LoVo (cell line): ENCODE results near the gene COL1A2.

ENCODE experiments used
- DNase-seq: peaks from one replicate; pipeline ENCODE4 v3.0.0-alpha.2; 2016; ENCODE audit warnings: low spot score

The COL1A2 gene

GRCh38 chr7:94394437-94395140 is at the start of gene COL1A2:
TSS of gene COL1A2 (plus strand) at chr7:94394895. CDS start at chr7:94395032, 137 bp downstream.
- DNase-seq, result no peak

- no peak for DNase-seq
These were observed 48.8 kb upstream of the COL1A2 start for GRCh38 chr7:94345907-94346306.

- no peak for DNase-seq
These were observed 46.6 kb upstream of the COL1A2 start for GRCh38 chr7:94348142-94348541.

GRCh38 chr7:94350734-94351133 is 44.0 kb upstream of the COL1A2 start:
- DNase-seq, result no peak

- DNase-seq, result no peak
These were observed 43.0 kb upstream of the COL1A2 start for GRCh38 chr7:94351703-94352102.

- DNase-seq, result no peak
These were observed 41.8 kb upstream of the COL1A2 start for GRCh38 chr7:94352887-94353286.

GRCh38 chr7:94354953-94355352 is 39.7 kb upstream of the COL1A2 start:
- DNase-seq, result no peak

- DNase-seq, result no peak
These were observed 39.2 kb upstream of the COL1A2 start for GRCh38 chr7:94355454-94355853.

GRCh38 chr7:94357076-94357475 is 37.6 kb upstream of the COL1A2 start:
- DNase-seq, result no peak

GRCh38 chr7:94360926-94361325 is 33.8 kb upstream of the COL1A2 start:
- DNase-seq, result no peak

- no peak for DNase-seq
These were observed 32.4 kb upstream of the COL1A2 start for GRCh38 chr7:94362276-94362675.

GRCh38 chr7:94364816-94365215 is 29.9 kb upstream of the COL1A2 start:
- no peak for DNase-seq

- DNase-seq, result no peak
These were observed 28.5 kb upstream of the COL1A2 start for GRCh38 chr7:94366163-94366562.

- no peak for DNase-seq
These were observed 27.9 kb upstream of the COL1A2 start for GRCh38 chr7:94366832-94367231.

GRCh38 chr7:94367949-94368348 is 26.7 kb upstream of the COL1A2 start:
- no peak for DNase-seq

GRCh38 chr7:94368371-94368791 is 26.3 kb upstream of the COL1A2 start:
- DNase-seq, result no peak

- no peak for DNase-seq
These were observed 20.5 kb upstream of the COL1A2 start for GRCh38 chr7:94374231-94374630.

GRCh38 chr7:94374721-94375566 is 19.8 kb upstream of the COL1A2 start:
- no peak for DNase-seq

- DNase-seq, result no peak
These were observed 19.0 kb upstream of the COL1A2 start for GRCh38 chr7:94375691-94376090.

- no peak for DNase-seq
These were observed 18.4 kb upstream of the COL1A2 start for GRCh38 chr7:94376281-94376680.

- no peak for DNase-seq
These were observed 16.3 kb upstream of the COL1A2 start for GRCh38 chr7:94378356-94378755.

GRCh38 chr7:94380264-94380663 is 14.4 kb upstream of the COL1A2 start:
- no peak for DNase-seq

GRCh38 chr7:94382132-94382531 is 12.6 kb upstream of the COL1A2 start:
- no peak for DNase-seq
